HepG2 (cell line): ENCODE results near the gene LIME1. TPM values are rescaled to one million over a fixed set of nuclear protein-coding genes. Genes with fewer than 3 reads are reported as not detected.

ENCODE experiments used
- CC2D1A ChIP-seq: sonication (generic); formaldehyde crosslinking; IDR thresholded peaks from 2 replicates; pipeline ENCODE4 v1.8.1; 2023; ENCODE audit warnings: mild to moderate bottlenecking, missing genetic modification reagents
- NFKB2 ChIP-seq: sonication (generic); formaldehyde crosslinking; IDR thresholded peaks from 2 replicates; pipeline ENCODE4 v1.4.0; 2020; ENCODE audit warnings: missing genetic modification reagents, borderline replicate concordance
- NR2F2 ChIP-seq: IDR thresholded peaks from 2 replicates; pipeline ENCODE4 v1.6.1; 2012; ENCODE audit warnings: low read depth, inconsistent platforms, borderline replicate concordance
- POLR2G ChIP-seq: fragments of 200-400 bp; formaldehyde crosslinking; IDR thresholded peaks from 2 replicates; pipeline ENCODE4 v1.6.1; 2018; ENCODE audit warnings: mild to moderate bottlenecking, low read depth, low read length, moderate library complexity
- RBM22 ChIP-seq: fragments of 200-400 bp; formaldehyde crosslinking; optimal IDR thresholded peaks from 2 replicates; pipeline ENCODE3; 2017; ENCODE audit warnings: mild to moderate bottlenecking, low read length, moderate library complexity
- STAG1 ChIP-seq: sonication (generic); formaldehyde crosslinking; IDR thresholded peaks from 2 replicates; pipeline ENCODE4 v1.4.0; 2020; ENCODE audit warnings: missing genetic modification reagents
- ZNF143 ChIP-seq: sonication (generic); formaldehyde crosslinking; IDR thresholded peaks from 2 replicates; pipeline ENCODE4 v1.4.0; 2020; ENCODE audit warnings: missing genetic modification reagents
- ZNF333 ChIP-seq: sonication (generic); formaldehyde crosslinking; IDR thresholded peaks from 2 replicates; pipeline ENCODE4 v1.4.0; 2020; ENCODE audit warnings: mild to moderate bottlenecking, missing genetic modification reagents, borderline replicate concordance
- ZNF768 ChIP-seq: sonication (generic); formaldehyde crosslinking; IDR thresholded peaks from 2 replicates; pipeline ENCODE4 v1.4.0; 2020; ENCODE audit warnings: missing genetic modification reagents
- polyA plus RNA-seq, 8 experiments: library from polyadenylated mRNA; depleted of rRNA in 3 of 8; stranded (reverse) in 7 of 8; unstranded in 1 of 8; fragments of >200 nt; fragmentation: Illumina TruSeq in 4 of 8; extraction: Trizol in 4 of 8; gene quantifications; 2 replicates each; pipeline versions ENCODE4 v1.2.1 to v1.2.3, GENCODE V29; 2011 to 2016; ENCODE audit warnings: low read depth in 4 of 8, missing spikeins in 1 of 8, mixed read lengths in 1 of 8; ENCODE audit not compliant: insufficient read depth in 1 of 8
- total RNA-seq, 5 experiments: library from RNA; depleted of rRNA; stranded (reverse); fragments of >200 nt; fragmentation: Illumina TruSeq; extraction: Trizol; gene quantifications; 2 replicates each; pipeline ENCODE4 v1.2.3, GENCODE V29; 2016; ENCODE audit warnings: low read depth in 1 of 5
- TF ChIP-seq, protein P1 (sequence below): sonication (generic); formaldehyde crosslinking; IDR thresholded peaks from 2 replicates; pipeline ENCODE4 v1.4.0; 2020; ENCODE audit warnings: missing genetic modification reagents
- TF ChIP-seq, protein P2 (sequence below): sonication (generic); formaldehyde crosslinking; IDR thresholded peaks from 2 replicates; pipeline ENCODE4 v1.8.1; 2023; ENCODE audit warnings: mild to moderate bottlenecking, missing genetic modification reagents
- TF ChIP-seq, protein P3 (sequence below): sonication (generic); formaldehyde crosslinking; IDR thresholded peaks from 2 replicates; pipeline ENCODE4 v1.5.0; 2020; ENCODE audit warnings: missing genetic modification reagents, mild to moderate bottlenecking, borderline replicate concordance
- TF ChIP-seq, protein P4 (sequence below): sonication (generic); formaldehyde crosslinking; IDR thresholded peaks from 2 replicates; pipeline ENCODE4 v1.4.0; 2020; ENCODE audit warnings: missing genetic modification reagents

LIME1 gene
- total and polyA plus RNA-seq, 2 of the 13 experiments (the other 11 are each of a cell fraction or from before 2014, with no cell fraction given): 13.0 to 61.5 TPM

DNA sequence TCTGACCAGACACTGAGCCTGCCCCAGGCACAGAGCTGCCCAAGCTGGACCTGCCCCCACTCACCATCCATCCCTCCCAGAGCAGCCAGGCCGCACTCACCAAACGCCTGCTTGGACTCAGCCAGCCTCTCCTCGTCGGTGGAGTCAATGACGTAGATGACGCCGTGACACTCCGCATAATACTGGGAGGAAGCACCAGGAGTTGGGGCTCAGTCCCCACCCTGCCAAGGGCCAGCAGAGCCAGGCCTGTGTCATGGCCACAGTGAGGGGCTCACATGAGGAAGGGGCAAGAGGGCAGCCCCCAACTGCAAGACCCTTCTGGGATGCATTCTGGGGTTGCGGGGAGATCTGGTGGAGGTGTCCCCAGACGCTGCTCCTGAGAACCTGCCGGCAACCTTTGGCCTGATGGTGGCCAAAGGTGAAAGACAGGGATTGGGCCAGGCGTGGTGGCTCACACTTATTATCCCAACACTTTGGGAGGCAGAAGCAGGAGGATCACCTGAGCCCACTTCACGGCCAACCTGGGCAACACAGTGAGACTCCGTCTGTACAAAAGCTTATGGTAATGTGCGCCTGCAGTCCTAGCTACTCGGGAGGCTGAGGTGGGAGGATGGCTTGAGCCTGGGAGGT, 34.3 kb upstream of the LIME1 start (continued):
- TF ChIP-seq, protein P1, sequence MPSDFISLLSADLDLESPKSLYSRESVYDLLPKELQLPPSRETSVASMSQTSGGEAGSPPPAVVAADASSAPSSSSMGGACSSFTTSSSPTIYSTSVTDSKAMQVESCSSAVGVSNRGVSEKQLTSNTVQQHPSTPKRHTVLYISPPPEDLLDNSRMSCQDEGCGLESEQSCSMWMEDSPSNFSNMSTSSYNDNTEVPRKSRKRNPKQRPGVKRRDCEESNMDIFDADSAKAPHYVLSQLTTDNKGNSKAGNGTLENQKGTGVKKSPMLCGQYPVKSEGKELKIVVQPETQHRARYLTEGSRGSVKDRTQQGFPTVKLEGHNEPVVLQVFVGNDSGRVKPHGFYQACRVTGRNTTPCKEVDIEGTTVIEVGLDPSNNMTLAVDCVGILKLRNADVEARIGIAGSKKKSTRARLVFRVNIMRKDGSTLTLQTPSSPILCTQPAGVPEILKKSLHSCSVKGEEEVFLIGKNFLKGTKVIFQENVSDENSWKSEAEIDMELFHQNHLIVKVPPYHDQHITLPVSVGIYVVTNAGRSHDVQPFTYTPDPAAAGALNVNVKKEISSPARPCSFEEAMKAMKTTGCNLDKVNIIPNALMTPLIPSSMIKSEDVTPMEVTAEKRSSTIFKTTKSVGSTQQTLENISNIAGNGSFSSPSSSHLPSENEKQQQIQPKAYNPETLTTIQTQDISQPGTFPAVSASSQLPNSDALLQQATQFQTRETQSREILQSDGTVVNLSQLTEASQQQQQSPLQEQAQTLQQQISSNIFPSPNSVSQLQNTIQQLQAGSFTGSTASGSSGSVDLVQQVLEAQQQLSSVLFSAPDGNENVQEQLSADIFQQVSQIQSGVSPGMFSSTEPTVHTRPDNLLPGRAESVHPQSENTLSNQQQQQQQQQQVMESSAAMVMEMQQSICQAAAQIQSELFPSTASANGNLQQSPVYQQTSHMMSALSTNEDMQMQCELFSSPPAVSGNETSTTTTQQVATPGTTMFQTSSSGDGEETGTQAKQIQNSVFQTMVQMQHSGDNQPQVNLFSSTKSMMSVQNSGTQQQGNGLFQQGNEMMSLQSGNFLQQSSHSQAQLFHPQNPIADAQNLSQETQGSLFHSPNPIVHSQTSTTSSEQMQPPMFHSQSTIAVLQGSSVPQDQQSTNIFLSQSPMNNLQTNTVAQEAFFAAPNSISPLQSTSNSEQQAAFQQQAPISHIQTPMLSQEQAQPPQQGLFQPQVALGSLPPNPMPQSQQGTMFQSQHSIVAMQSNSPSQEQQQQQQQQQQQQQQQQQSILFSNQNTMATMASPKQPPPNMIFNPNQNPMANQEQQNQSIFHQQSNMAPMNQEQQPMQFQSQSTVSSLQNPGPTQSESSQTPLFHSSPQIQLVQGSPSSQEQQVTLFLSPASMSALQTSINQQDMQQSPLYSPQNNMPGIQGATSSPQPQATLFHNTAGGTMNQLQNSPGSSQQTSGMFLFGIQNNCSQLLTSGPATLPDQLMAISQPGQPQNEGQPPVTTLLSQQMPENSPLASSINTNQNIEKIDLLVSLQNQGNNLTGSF (CRISPR knock-in tag): no peak
- peak; percentile 10; the same call in 1 of the 2 replicates for TF ChIP-seq ZNF143 (CRISPR knock-in tag)
- TF ChIP-seq, protein P2, sequence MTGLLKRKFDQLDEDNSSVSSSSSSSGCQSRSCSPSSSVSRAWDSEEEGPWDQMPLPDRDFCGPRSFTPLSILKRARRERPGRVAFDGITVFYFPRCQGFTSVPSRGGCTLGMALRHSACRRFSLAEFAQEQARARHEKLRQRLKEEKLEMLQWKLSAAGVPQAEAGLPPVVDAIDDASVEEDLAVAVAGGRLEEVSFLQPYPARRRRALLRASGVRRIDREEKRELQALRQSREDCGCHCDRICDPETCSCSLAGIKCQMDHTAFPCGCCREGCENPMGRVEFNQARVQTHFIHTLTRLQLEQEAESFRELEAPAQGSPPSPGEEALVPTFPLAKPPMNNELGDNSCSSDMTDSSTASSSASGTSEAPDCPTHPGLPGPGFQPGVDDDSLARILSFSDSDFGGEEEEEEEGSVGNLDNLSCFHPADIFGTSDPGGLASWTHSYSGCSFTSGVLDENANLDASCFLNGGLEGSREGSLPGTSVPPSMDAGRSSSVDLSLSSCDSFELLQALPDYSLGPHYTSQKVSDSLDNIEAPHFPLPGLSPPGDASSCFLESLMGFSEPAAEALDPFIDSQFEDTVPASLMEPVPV (CRISPR knock-in tag): no peak
- TF ChIP-seq NFKB2 (CRISPR knock-in tag): 0 out of 2 replicates have a peak, but pooled peaks have one; percentile 43
- TF ChIP-seq, protein P3, sequence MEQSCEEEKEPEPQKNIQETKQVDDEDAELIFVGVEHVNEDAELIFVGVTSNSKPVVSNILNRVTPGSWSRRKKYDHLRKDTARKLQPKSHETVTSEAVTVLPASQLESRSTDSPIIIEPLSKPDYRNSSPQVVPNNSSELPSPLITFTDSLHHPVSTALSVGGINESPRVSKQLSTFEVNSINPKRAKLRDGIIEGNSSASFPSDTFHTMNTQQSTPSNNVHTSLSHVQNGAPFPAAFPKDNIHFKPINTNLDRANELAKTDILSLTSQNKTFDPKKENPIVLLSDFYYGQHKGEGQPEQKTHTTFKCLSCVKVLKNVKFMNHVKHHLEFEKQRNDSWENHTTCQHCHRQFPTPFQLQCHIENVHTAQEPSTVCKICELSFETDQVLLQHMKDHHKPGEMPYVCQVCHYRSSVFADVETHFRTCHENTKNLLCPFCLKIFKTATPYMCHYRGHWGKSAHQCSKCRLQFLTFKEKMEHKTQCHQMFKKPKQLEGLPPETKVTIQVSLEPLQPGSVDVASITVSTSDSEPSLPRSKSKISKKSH (CRISPR knock-in tag): no peak
- TF ChIP-seq ZNF768 (CRISPR knock-in tag): 0 out of 2 replicates have a peak, but pooled peaks have one; percentile 6
- TF ChIP-seq, protein P4, sequence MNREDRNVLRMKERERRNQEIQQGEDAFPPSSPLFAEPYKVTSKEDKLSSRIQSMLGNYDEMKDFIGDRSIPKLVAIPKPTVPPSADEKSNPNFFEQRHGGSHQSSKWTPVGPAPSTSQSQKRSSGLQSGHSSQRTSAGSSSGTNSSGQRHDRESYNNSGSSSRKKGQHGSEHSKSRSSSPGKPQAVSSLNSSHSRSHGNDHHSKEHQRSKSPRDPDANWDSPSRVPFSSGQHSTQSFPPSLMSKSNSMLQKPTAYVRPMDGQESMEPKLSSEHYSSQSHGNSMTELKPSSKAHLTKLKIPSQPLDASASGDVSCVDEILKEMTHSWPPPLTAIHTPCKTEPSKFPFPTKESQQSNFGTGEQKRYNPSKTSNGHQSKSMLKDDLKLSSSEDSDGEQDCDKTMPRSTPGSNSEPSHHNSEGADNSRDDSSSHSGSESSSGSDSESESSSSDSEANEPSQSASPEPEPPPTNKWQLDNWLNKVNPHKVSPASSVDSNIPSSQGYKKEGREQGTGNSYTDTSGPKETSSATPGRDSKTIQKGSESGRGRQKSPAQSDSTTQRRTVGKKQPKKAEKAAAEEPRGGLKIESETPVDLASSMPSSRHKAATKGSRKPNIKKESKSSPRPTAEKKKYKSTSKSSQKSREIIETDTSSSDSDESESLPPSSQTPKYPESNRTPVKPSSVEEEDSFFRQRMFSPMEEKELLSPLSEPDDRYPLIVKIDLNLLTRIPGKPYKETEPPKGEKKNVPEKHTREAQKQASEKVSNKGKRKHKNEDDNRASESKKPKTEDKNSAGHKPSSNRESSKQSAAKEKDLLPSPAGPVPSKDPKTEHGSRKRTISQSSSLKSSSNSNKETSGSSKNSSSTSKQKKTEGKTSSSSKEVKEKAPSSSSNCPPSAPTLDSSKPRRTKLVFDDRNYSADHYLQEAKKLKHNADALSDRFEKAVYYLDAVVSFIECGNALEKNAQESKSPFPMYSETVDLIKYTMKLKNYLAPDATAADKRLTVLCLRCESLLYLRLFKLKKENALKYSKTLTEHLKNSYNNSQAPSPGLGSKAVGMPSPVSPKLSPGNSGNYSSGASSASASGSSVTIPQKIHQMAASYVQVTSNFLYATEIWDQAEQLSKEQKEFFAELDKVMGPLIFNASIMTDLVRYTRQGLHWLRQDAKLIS (CRISPR knock-in tag): no peak
- no peak for TF ChIP-seq CC2D1A (CRISPR knock-in tag)
- no peak for TF ChIP-seq STAG1
- TF ChIP-seq NR2F2: no peak
- 0 out of 2 replicates have a peak, but pooled peaks have one; percentile 30 for TF ChIP-seq POLR2G
- TF ChIP-seq RBM22: peak; percentile 65
- 0 out of 2 replicates have a peak, but pooled peaks have one; percentile 31 for TF ChIP-seq ZNF333 (CRISPR knock-in tag)
